Natural killer cell (primary cell): ENCODE measurements around the gene CXCL12. TPM values are rescaled to one million over a fixed set of nuclear protein-coding genes. Genes with fewer than 3 reads are reported as not detected.

Source experiments
- ATAC-seq, 3 donors: fragments of 150-1000 bp in 2 of 3; fragments of 200-7000 bp in 1 of 3; cut with Tn5 transposase; 1 replicate in 1 of 3; 2 replicates in 2 of 3; pipeline ENCODE4 v1.10.0; 2021; ENCODE audit warnings: mild to moderate bottlenecking in 2 of 3, moderate library complexity in 2 of 3
- DNase-seq, 2 donors: peaks; one replicate each; pipeline versions ENCODE4 v3.0.0 to v3.0.0-alpha.2; 2013 to 2021; ENCODE audit warnings: mixed read lengths in 1 of 2
- H3K27ac ChIP-seq: one replicate; pipeline ENCODE4 v1.5.1; 2013; ENCODE audit warnings: mild to moderate bottlenecking, low read length
- H3K27me3 ChIP-seq: one replicate; pipeline ENCODE4 v1.6.1; 2013; ENCODE audit warnings: low read length; ENCODE audit not compliant: control insufficient read depth, insufficient read depth
- H3K36me3 ChIP-seq: one replicate; pipeline ENCODE4 v1.6.1; 2013; ENCODE audit warnings: low read length; ENCODE audit not compliant: control insufficient read depth, insufficient read depth
- H3K4me1 ChIP-seq: one replicate; pipeline ENCODE4 v1.6.1; 2013; ENCODE audit warnings: low read length; ENCODE audit not compliant: control insufficient read depth, insufficient read depth
- H3K4me3 ChIP-seq: one replicate; pipeline ENCODE4 v1.5.1; 2013; ENCODE audit warnings: low read length
- H3K9me3 ChIP-seq: one replicate; pipeline ENCODE4 v1.6.1; 2013; ENCODE audit warnings: low read length; ENCODE audit not compliant: control insufficient read depth, insufficient read depth
- H3K27ac Mint-ChIP-seq, 2 donors: one replicate each; pipeline ENCODE4 v1.8.0; 2022; ENCODE audit warnings: mild to moderate bottlenecking in 2 of 2, mixed read lengths in 2 of 2, moderate library complexity in 1 of 2
- H3K27me3 Mint-ChIP-seq, 2 donors: one replicate each; pipeline ENCODE4 v1.8.0; 2022; ENCODE audit warnings: low read depth in 2 of 2, mixed read lengths in 2 of 2
- H3K36me3 Mint-ChIP-seq: one replicate; pipeline ENCODE4 v1.8.0; 2022; ENCODE audit warnings: mixed read lengths
- H3K4me1 Mint-ChIP-seq, 2 donors: one replicate each; pipeline ENCODE4 v1.8.0; 2022; ENCODE audit warnings: mixed read lengths in 2 of 2
- H3K4me3 Mint-ChIP-seq: one replicate; pipeline ENCODE4 v1.8.0; 2022; ENCODE audit warnings: mild to moderate bottlenecking, moderate library complexity, mixed read lengths
- H3K9me3 Mint-ChIP-seq, 2 donors: one replicate each; pipeline ENCODE4 v1.8.0; 2022; ENCODE audit warnings: mixed read lengths in 2 of 2
- WGBS: methylation state at CpG from one replicate; pipeline ENCODE4 v1.1.7; 2013; ENCODE audit warnings: missing lambda C conversion rate; ENCODE audit not compliant: insufficient coverage; 5-methylcytosine and 5-hydroxymethylcytosine counted together
- intact Hi-C: fragments of 100-400 bp; cut with micrococcal nuclease; formaldehyde crosslinking; loops from one replicate; pipeline ENCODE4 v1.14.2; 2022
- total RNA-seq, 4 donors: library from RNA; stranded (reverse); fragments of 120-200 nt in 1 of 4; gene quantifications; one replicate each; pipeline versions ENCODE4 v1.2.3 to v1.2.4, GENCODE V29; 2013 to 2022
- TF ChIP-seq, protein P1 (sequence below): fragments of 200-600 bp; IDR thresholded peaks from one replicate; pipeline ENCODE4 v1.8.0; 2022; ENCODE audit warnings: antibody characterized with exemption

Gene CXCL12
- total RNA-seq, 3 donors from 2014 or later (not counting 1 experiment from before 2014, with no cell fraction given), result not detected

GRCh38 chr10:44334621-44335184 lies 50.2 kb downstream of the CXCL12 start:
- peak in 1 of 3 donors; percentile 30 for ATAC-seq
- intact Hi-C loops, result no loop called here
- Histone ChIP-seq H3K27ac (no peak overlapping the region), H3K4me3 (no peak overlapping the region), H3K9me3 (no peaks in the 10 kb centered on the region), H3K4me1 (no peaks in the 10 kb centered on the region), H3K27me3 (no peaks in the 10 kb centered on the region), H3K36me3 (no peaks in the 10 kb centered on the region)
- Mint-ChIP-seq H3K9me3 (no peaks in the 10 kb centered on the region), H3K27me3 (peaks cover 6 to 9% of the 10 kb centered on the region in 2 donors), H3K4me1 (no peaks in the 10 kb centered on the region), H3K36me3 (no peaks in the 10 kb centered on the region), H3K4me3 (no peak overlapping the region), H3K27ac (no peak overlapping the region)
- 88% methylated on average over 4 of the region's 4 CpGs for WGBS
- TF ChIP-seq, protein P1, sequence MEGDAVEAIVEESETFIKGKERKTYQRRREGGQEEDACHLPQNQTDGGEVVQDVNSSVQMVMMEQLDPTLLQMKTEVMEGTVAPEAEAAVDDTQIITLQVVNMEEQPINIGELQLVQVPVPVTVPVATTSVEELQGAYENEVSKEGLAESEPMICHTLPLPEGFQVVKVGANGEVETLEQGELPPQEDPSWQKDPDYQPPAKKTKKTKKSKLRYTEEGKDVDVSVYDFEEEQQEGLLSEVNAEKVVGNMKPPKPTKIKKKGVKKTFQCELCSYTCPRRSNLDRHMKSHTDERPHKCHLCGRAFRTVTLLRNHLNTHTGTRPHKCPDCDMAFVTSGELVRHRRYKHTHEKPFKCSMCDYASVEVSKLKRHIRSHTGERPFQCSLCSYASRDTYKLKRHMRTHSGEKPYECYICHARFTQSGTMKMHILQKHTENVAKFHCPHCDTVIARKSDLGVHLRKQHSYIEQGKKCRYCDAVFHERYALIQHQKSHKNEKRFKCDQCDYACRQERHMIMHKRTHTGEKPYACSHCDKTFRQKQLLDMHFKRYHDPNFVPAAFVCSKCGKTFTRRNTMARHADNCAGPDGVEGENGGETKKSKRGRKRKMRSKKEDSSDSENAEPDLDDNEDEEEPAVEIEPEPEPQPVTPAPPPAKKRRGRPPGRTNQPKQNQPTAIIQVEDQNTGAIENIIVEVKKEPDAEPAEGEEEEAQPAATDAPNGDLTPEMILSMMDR, result no peak
- no peak for DNase-seq

GRCh38 chr10:44334091-44334490 lies 50.8 kb downstream of the CXCL12 start:
- no peaks in the 10 kb centered on the region for H3K4me1 Mint-ChIP-seq
- intact Hi-C loops, result no loop called here
- ATAC-seq (no peak), DNase-seq (no peak)
- Histone ChIP-seq H3K4me3 (no peak overlapping the region), H3K27ac (no peak overlapping the region), H3K27me3 (no peaks in the 10 kb centered on the region), H3K4me1 (no peaks in the 10 kb centered on the region), H3K9me3 (no peaks in the 10 kb centered on the region), H3K36me3 (no peaks in the 10 kb centered on the region)
- no peak overlapping the region for H3K4me3 Mint-ChIP-seq
- H3K27ac Mint-ChIP-seq, result no peak overlapping the region
- TF ChIP-seq, protein P1, result no peak
- 91% methylated on average over 6 of the region's 6 CpGs for WGBS
- no peaks in the 10 kb centered on the region for H3K36me3 Mint-ChIP-seq
- H3K27me3 Mint-ChIP-seq, result peaks cover 6 to 9% of the 10 kb centered on the region in 2 donors
- H3K9me3 Mint-ChIP-seq, result no peaks in the 10 kb centered on the region

- H3K4me1 ChIP-seq, result no peaks in the 10 kb centered on the region
- no peaks in the 10 kb centered on the region for H3K36me3 ChIP-seq
- WGBS, result 91% methylated on average over 10 of the region's 10 CpGs
- H3K27ac ChIP-seq, result no peak overlapping the region
- no peaks in the 10 kb centered on the region for H3K9me3 ChIP-seq
- H3K27me3 ChIP-seq, result no peaks in the 10 kb centered on the region
- Mint-ChIP-seq H3K9me3 (no peaks in the 10 kb centered on the region), H3K4me3 (no peak overlapping the region), H3K4me1 (no peaks in the 10 kb centered on the region), H3K27ac (no peak overlapping the region), H3K36me3 (no peaks in the 10 kb centered on the region), H3K27me3 (peaks cover 9% of the 10 kb centered on the region in 2 donors)
- ATAC-seq (no peak), DNase-seq (no peak)
- intact Hi-C loops, result no loop called here
- no peak overlapping the region for H3K4me3 ChIP-seq
- TF ChIP-seq, protein P1, result no peak
Observed at GRCh38 chr10:44333511-44333910, 51.4 kb downstream of the CXCL12 start.

DNA sequence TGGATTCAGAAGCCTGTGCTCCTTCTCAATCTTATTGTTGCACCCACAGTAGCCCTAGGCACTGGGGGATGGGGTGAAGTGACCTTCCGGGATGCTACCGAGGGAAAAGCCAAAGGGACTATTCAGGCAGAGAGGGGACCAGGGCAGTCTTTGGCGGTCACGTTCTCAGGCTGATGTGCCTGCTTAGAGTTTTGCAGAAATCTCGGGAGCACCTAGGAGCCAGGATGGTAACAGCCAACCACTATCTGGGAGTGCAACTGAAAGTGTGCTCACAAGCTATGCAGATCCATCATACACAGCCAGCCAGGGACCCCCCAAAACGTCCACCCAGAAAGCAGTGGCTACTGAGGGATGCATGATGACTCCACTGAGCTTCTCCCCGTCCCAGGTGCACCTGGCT lies 52.4 kb downstream of the CXCL12 start:
- no peaks in the 10 kb centered on the region for H3K27me3 ChIP-seq
- DNase-seq (no peak), ATAC-seq (no peak)
- intact Hi-C loops, result no loop called here
- no peaks in the 10 kb centered on the region for H3K9me3 ChIP-seq
- Mint-ChIP-seq H3K27ac (no peak overlapping the region), H3K4me3 (no peak overlapping the region), H3K27me3 (peaks cover 13% of the 10 kb centered on the region in 2 donors), H3K4me1 (no peaks in the 10 kb centered on the region), H3K9me3 (no peaks in the 10 kb centered on the region), H3K36me3 (no peaks in the 10 kb centered on the region)
- no peak overlapping the region for H3K27ac ChIP-seq
- H3K4me1 ChIP-seq, result no peaks in the 10 kb centered on the region
- 70% methylated on average over 7 of the region's 7 CpGs for WGBS
- no peak overlapping the region for H3K4me3 ChIP-seq
- H3K36me3 ChIP-seq, result no peaks in the 10 kb centered on the region
- TF ChIP-seq, protein P1, result no peak
